ENCODE data around the gene PAMR1.

Gene PAMR1

DNA sequence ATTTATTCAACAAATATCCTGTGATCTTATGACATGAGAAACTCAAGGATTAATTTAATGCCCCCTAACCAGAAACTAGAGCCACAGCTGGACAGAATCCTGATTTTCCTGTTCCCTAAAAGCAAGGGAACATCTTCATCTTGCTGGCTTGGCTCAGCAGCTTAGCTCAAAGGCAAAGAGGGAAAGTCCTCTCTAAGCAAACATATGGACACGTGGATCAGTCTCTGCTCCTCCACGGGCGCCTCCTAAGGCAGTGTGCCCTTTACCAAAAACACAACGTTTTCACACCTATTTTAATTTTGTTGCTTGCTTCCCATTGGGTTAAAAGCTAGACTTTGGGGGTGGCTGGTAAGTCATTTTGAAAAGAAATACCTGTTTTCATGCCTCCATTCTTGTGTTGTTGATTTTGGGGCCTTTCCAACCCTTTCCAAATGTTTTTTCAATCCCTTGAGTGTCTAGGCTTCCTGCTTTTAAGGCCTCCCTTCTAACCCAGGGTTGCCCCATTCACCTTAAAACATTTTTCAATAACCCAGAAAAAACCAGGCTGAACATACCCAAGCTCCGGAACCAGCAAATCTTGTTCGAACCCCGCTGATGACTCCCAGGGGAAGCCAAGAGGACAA is 121.5 kb downstream of the PAMR1 start:
- DNase-seq (ENCODE audit: low read depth in 2 of 2), result no peak

DNA sequence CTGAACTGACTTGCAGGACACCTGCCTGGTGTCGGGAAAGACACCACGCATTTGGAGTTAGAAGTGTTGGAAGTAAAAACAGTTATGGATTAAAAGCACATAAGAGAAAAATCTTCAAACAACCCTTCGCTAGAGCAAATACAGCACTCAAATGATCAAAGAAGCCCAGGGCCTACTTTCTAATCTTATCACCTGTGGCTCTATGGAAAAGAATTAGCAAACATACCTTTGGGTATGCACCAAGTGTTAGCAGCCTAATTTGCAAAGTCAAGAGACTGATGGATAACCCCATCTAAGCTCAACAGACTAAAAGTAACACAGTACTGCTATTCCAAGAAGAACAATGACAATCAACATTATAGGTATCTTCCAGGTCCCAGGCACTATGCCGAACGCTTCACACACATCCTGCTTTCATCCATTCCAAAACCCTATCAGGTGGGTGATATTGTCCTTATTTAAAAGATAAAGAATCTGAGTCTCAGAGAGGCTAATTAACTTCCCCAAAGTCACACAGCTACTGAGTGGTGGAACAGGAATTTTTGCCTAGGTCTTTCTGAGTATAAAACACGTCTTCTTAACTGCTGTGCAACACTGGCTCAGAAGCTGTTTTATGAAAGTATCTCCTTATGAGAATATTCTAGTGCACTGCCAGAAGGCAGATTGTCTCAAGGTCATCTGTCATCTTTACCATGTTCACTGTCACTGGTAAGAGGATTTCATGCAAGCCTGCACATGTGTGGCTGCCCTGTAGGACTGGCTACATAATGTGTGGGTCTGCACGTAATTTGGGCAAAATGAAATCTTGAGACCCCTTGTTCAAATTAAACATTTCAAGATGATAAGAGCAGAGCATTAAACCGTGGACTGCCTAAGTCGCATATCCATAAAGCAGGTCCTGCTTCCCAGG is 122.4 kb downstream of the PAMR1 start:
- DNase-seq (ENCODE audit: low read depth in 2 of 2), result no peak

DNA sequence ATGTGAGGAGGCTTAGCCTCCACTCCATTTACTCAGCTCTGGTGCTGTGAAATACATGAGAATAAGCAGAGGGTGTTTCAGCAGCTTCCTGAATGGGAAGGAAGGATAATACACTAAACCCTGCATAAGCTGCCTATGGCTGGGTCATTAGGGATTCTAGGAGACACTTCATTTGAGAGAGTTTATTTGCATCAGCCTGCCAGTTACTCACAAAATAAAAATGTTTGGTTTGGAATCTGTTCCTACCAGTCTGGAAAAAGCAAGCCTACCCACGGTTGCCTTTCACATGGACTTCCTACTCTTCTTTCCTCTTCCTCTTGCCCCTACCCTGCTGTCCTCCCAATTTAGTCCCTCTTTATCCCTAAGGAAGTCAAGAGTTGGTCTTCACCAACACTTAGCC is 126.5 kb downstream of the PAMR1 start:
- DNase-seq (ENCODE audit: low read depth in 2 of 2), result no peak

DNA sequence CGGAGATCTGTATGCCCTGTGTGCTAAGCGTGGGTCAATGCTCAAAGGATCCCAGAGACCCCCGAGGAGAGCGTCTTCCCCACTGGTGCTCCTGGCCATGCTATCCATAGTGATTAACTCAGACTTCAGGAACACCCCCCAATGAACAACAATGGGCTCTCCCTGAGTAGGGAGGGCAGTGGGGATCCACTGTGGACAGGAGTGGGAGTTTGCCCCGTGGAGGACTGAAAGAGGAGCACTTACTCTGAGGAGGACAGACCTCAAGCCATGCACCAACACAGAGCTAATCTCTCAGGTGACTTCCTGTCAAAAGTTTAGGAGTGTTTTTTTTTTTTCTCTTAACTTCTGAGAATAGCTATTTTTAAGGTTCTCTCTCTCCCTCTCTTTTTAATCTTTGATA is 130.5 kb downstream of the PAMR1 start:
- no peak for DNase-seq (ENCODE audit: low read depth in 2 of 2)

DNA sequence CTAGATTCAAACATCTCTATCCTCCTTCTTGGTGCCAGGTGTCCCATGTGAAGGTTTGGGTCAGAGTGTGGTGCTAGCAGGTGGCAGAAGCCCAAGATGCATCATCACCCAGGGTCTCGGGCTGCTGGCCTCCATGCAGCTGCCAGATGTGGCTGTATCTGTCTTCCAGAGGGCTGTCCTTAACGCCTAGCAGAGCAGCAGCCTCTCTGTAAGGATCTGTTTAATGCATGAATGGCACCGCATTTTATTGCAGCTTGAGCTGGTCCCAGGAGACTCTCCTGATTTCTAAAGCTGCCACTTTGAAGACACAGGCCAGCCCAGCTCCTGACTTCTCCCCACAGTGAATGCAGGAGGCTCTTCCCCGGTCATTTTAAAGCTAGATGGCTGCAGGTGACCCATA is 132.3 kb downstream of the PAMR1 start:
- no peak for DNase-seq (ENCODE audit: low read depth in 2 of 2)

DNA sequence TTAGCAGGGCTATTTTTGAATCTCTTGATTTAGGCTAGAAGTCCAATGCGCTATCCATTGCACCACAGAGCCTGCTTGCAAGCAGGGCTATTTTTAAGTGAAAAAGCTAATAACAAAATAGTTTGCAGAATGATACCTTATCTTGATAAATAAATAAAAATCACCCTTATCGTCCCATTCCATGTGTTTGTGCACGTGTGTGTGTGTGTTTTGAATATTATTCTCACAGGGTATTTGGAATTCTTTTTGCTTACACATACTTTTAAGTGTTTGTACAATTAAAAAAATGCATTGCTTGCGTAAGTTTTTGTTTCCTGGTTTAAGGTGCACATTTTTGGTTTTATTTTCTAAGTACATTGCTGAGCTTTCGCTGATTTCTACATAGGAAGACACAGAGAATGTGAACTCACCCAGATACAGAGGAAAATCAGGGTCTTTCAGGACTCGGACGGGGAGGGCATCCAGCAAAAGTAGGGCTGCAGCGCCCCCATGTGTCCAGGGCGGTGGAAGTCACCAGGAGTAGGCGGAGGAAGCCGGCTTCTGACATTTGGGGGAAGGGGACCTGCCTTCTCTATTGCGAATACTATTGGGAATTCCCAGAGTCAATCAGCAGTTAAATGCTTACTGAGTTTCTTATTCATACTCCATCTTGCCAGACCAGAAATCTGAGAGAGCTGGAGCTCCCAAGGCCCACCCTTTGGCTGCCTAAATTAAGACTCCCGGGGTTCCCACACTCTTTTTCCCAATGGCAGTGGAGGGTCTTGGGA is 133.3 kb downstream of the PAMR1 start:
- peak; percentile 63 to 74 for DNase-seq (ENCODE audit: low read depth in 2 of 2)

DNA sequence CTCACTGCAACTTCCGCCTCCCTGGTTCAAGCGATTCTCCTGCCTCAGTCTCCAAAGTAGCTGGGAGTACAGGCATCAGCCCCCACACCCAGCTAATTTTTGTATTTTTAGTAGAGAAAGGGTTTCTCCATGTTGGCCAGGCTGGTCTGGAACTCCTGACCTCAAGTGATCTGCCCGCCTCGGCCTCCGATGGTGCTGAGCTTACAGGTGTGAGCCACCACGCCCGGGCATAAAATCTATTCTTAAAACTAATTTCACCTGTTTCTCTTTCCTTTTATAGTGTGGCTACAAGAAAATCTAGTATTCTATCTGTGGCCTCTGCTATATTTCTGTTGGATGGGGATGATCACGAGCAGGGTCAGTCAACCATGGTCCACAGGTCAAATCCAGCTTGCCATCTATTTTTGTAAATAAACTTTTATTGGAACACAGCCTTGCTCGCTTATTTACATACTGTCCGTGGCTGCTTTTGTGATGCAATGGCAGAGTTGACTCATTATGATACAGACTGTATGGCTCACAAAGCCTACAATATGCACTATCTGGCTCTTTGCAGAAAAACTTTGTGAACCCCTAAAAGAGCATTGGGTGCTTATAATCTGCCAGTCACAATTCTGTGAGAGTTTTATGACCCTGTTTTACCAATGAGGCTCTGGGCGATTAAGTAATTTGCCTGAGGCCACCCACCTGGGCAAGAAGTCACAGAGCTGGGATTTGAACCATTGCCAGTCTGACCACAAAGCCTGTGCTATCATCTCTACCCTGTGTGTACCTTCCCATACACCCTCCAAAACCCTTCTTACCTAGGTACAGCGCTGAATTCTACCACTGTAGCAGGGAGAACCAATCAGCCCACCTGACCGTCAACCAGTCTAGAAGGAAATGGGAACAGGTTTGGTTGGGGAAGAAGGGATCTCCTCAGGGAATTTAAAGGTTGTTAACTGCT is 134.4 kb downstream of the PAMR1 start:
- DNase-seq (ENCODE audit: low read depth in 2 of 2), result peak in 1 of 2 donors; percentile 29

DNA sequence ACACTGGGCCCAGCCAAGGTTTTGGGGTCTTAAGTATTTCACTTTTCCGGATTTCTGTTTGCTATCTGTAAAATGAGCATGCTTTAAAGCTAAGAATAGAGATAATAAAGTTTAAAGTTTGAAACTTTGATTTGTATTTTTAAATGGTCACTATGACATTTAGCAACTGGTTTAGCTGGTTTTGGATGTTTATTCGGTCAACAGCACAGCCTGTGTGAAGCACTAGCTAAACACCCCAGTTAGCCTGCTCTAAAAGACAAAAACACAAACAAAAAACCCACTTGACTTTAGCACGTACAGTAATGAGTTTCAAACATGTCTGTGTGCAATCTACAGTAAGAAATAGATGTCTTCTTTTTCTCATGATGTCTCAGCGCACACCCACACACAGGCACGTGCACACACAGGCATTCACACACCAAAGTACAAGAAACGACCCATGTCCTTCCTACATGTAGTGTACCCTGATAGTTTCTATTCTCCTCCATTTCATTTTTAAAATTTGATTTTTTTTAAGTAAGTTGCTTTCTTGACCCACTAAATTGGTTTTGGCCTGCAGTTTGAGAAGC is 135.4 kb downstream of the PAMR1 start:
- peak in 1 of 2 donors; percentile 12 for DNase-seq (ENCODE audit: low read depth in 2 of 2)

DNA sequence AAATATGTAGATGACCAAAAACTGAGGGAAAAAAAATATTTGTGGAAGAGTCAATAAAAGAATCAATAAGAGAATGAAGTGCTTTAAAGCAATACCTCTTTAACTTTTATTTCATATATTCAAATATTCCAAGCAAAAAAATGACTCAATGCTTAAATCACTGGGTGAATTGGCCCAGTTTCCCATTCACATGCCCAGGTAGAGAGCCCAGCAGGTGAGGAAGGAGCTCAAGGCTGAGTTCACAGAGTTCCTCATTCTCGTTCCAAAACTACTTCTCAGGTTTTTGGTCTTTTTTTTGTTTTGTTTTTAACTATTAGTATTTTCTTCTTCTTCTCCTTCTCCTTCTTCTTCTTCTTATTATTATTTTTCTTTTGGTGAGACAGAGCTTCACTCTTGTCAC is 136.3 kb downstream of the PAMR1 start:
- no peak for DNase-seq (ENCODE audit: low read depth in 2 of 2)

DNA sequence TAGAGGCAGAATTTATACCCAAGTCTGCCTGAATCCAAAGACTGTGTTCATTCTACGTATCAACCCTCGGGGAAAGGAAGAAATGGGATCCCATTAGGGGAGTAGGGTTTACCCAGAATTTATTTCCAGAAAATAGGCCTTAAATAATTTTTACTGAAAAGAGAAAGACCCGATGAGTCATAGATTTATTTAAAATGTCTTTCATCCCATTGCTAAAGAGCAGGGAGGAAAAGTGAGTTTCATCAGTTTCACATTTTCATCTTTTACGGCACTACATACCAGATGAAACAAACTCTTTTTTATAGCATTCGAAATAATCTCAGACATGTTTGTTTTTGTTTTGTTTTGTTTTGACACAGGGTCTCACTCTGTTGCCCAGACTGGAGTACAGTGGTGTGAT is 137.4 kb downstream of the PAMR1 start:
- DNase-seq (ENCODE audit: low read depth in 2 of 2), result no peak

DNA sequence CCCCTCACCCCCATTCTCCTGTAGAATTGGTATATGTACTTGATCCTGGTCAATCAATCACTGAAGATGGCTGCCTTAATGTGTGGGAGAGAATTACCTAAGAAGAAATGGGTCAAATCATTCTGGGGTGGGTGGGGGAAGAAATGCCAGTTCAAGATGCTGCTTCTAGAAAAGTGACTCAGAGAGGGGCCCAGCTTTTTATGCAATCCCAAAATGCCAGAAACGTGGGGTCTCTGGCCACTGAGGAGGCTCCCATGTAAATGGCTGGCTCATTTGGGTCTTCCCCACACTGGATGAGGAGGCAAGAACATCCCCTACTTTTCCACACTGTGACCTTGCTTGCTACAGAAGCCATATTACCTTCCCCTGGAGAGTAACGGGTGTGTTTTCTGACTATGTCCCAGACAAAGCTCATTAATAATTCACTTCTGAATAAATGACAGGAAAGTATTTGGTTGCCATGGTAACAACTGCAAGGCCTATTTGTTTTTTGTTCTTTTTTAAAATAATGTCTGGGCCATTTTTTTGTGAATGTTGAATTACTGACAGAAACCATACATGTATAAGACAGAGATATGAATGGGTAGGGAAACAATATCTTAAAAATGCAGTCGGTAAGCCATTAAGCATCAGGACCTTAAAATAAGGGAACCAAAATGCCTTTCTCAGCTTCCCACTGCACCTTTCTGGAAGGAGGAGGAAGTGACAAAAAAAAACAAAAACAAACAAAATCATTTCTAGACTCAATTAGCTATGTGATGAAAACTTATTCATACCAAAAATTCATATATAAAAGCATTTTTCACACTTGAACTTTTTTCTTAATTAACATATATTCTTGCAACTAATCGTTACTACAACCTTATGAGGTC is 138.1 kb downstream of the PAMR1 start:
- no peak for DNase-seq (ENCODE audit: low read depth in 2 of 2)

DNA sequence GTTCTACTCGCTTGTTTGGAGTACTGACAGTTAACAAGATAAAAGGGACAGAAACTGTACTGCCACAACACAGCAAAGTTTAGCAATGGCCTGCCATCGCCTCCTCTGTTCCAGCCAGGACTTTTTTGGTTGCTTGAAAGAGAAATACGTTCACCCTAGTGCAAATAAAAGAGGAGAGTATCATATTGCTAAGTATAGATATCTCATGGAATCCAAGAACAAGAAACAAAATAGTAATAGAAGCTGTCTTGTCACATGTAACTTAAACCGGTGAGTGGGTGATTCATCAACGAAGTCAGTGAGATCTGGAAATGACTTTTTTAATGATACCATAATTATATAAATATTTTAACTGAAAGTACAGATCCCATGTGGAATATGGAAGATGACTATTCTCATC is 141.5 kb downstream of the PAMR1 start:
- no peak for DNase-seq (ENCODE audit: low read depth in 2 of 2)
